Erythroblast (primary cell): Measurements from ENCODE around the gene NOX3.
"Not testable (repeated sequence)": the region's sequence is repeated elsewhere in the genome, so short reads cannot be mapped to it uniquely, and the experiment has no call there.

Experiments used
- DNase-seq, 2 experiments: peaks; one replicate each; lab custom pipeline; 2025; lab: John Stamatoyannopoulos, UW
- GATA1 ChIP-seq: IDR thresholded peaks from 2 replicates; pipeline ENCODE4 v1.6.1; 2011; ENCODE audit warnings: low read depth, mild to moderate bottlenecking, control low read depth, low read length, moderate library complexity
- POLR2A ChIP-seq: IDR thresholded peaks from 2 replicates; pipeline ENCODE4 v1.6.1; 2011; ENCODE audit warnings: mild to moderate bottlenecking, low read length

Gene NOX3

GRCh38 chr6:155486721-155487294, 31.2 kb upstream of the NOX3 start:
- DNase-seq = no peak
- TF ChIP-seq POLR2A (no peak), GATA1 (no peak)

- no peak for DNase-seq
- TF ChIP-seq GATA1 = no peak
- no peak for TF ChIP-seq POLR2A
Measured at GRCh38 chr6:155485756-155486155, 30.1 kb upstream of the NOX3 start.

GRCh38 chr6:155483858-155484257, 28.2 kb upstream of the NOX3 start:
- no peak for DNase-seq
- TF ChIP-seq POLR2A (no peak), GATA1 (no peak)

- TF ChIP-seq POLR2A (no peak), GATA1 (no peak)
- no peak for DNase-seq
Measured at GRCh38 chr6:155481215-155481614, 25.6 kb upstream of the NOX3 start.

GRCh38 chr6:155473741-155474140, 18.1 kb upstream of the NOX3 start:
- DNase-seq = no peak
- TF ChIP-seq GATA1 (no peak), POLR2A (no peak)

- no peak for DNase-seq
Measured at GRCh38 chr6:155472886-155473285, 17.2 kb upstream of the NOX3 start.

GRCh38 chr6:155470979-155471616, 15.5 kb upstream of the NOX3 start:
- DNase-seq = not testable (repeated sequence)

More at GRCh38 chr6:155472886-155473285, 17.2 kb upstream of the NOX3 start:
- no peak for TF ChIP-seq GATA1
- no peak for TF ChIP-seq POLR2A

GRCh38 chr6:155468543-155468942, 12.9 kb upstream of the NOX3 start:
- not testable (repeated sequence) for DNase-seq

GRCh38 chr6:155466539-155466938, 10.9 kb upstream of the NOX3 start:
- no peak for TF ChIP-seq POLR2A
- TF ChIP-seq GATA1 = no peak

GRCh38 chr6:155461556-155461955, 5.9 kb upstream of the NOX3 start:
- no peak for DNase-seq
- TF ChIP-seq POLR2A (no peak), GATA1 (no peak)

More at GRCh38 chr6:155466539-155466938, 10.9 kb upstream of the NOX3 start:
- no peak for DNase-seq

- no peak for DNase-seq
- TF ChIP-seq POLR2A (no peak), GATA1 (no peak)
Measured at GRCh38 chr6:155454471-155454870, 1.2 kb downstream of the NOX3 start.

GRCh38 chr6:155454008-155454407, 1.6 kb downstream of the NOX3 start:
- TF ChIP-seq GATA1 (no peak), POLR2A (no peak)
- no peak for DNase-seq

GRCh38 chr6:155452576-155452975, 3.1 kb downstream of the NOX3 start:
- no peak for TF ChIP-seq GATA1
- TF ChIP-seq POLR2A = no peak
- DNase-seq = no peak

GRCh38 chr6:155451530-155451929, 4.1 kb downstream of the NOX3 start:
- not testable (repeated sequence) for DNase-seq

- no peak for TF ChIP-seq GATA1
- TF ChIP-seq POLR2A = no peak
- DNase-seq = no peak
Measured at GRCh38 chr6:155450240-155450581, 5.4 kb downstream of the NOX3 start.
